H1 (cell line): ENCODE measurements around the gene PTPN9. TPM values are rescaled to one million over a fixed set of nuclear protein-coding genes. Genes with fewer than 3 reads are reported as not detected.

Source experiments
- CTCF ChIA-PET: fragments of 300-600 bp; sonication (Branson Sonifier 250); formaldehyde crosslinking; loops from one replicate; lab custom pipeline; 2021; ENCODE audit not compliant: partially characterized antibody; lab: Charles Lee
- POLR2A ChIA-PET: fragments of 300-600 bp; sonication (Branson Sonifier 250); formaldehyde crosslinking; loops from one replicate; lab custom pipeline; 2021; ENCODE audit warnings: inconsistent platforms; ENCODE audit not compliant: partially characterized antibody; lab: Charles Lee
- DNase-seq, 2 experiments: peaks; one replicate each; pipeline versions ENCODE4 v3.0.0 to v3.0.0-alpha.2; 2010 to 2022; ENCODE audit warnings: low spot score in 2 of 2, low read depth in 1 of 2, mixed read lengths in 1 of 2
- FAIRE-seq: peaks from 2 replicates; lab custom pipeline; 2011; peaks lifted over from hg19 to GRCh38; lab: Jason Lieb, UNC
- H2AFZ ChIP-seq: 2 replicates; pipeline ENCODE4 v1.8.1; 2012; ENCODE audit warnings: low read length, inconsistent platforms
- H2AK5ac ChIP-seq: 2 replicates; pipeline ENCODE4 v1.6.1; 2013; ENCODE audit warnings: low read depth, low read length
- H2BK120ac ChIP-seq: replicated peaks from 2 replicates; pipeline ENCODE3; 2013; ENCODE audit warnings: low read depth, low read length, inconsistent platforms
- H2BK12ac ChIP-seq: 2 replicates; pipeline ENCODE4 v1.6.1; 2013; ENCODE audit warnings: low read depth, low read length
- H2BK15ac ChIP-seq: 2 replicates; pipeline ENCODE4 v1.6.1; 2013; ENCODE audit warnings: low read length
- H2BK20ac ChIP-seq: 2 replicates; pipeline ENCODE4 v1.6.1; 2013; ENCODE audit warnings: low read length
- H2BK5ac ChIP-seq: 2 replicates; pipeline ENCODE4 v1.6.1; 2013; ENCODE audit warnings: low read depth, low read length
- H3K14ac ChIP-seq: 2 replicates; pipeline ENCODE4 v1.6.1; 2013; ENCODE audit warnings: inconsistent platforms; ENCODE audit not compliant: insufficient read length
- H3K18ac ChIP-seq: 2 replicates; pipeline ENCODE4 v1.6.1; 2013; ENCODE audit warnings: low read length; ENCODE audit errors: extremely low read depth
- H3K23ac ChIP-seq: 2 replicates; pipeline ENCODE4 v1.6.1; 2013; ENCODE audit warnings: inconsistent platforms; ENCODE audit not compliant: insufficient read length
- H3K23me2 ChIP-seq: 2 replicates; pipeline ENCODE4 v1.6.1; 2013; ENCODE audit warnings: low read depth, low read length
- H3K27ac ChIP-seq: 2 replicates; pipeline ENCODE4 v1.6.1; 2011; ENCODE audit warnings: low read depth, low read length, inconsistent platforms
- H3K27me3 ChIP-seq, 4 experiments: replicated peaks in 1 of 4; 1 replicate in 1 of 4; 2 replicates in 3 of 4; pipeline versions ENCODE4 v1.6.1 to v1.8.1; 2011 to 2013; ENCODE audit warnings: low read length in 3 of 4, mild to moderate bottlenecking in 3 of 4, inconsistent platforms in 2 of 4, mixed read lengths in 2 of 4, moderate library complexity in 1 of 4; ENCODE audit not compliant: control insufficient read depth in 3 of 4, insufficient read depth in 3 of 4; ENCODE audit errors: extremely low read depth in 1 of 4
- H3K36me3 ChIP-seq, 4 experiments: 2 replicates each; pipeline versions ENCODE4 v1.6.1 to v1.8.1; 2011 to 2013; ENCODE audit warnings: mild to moderate bottlenecking in 4 of 4, low read length in 3 of 4, moderate library complexity in 2 of 4, control low read depth in 1 of 4, inconsistent platforms in 1 of 4; ENCODE audit not compliant: insufficient read depth in 4 of 4, control insufficient read depth in 2 of 4
- H3K4ac ChIP-seq: replicated peaks from 2 replicates; pipeline ENCODE3; 2013; ENCODE audit warnings: low read length, low read depth, mixed read lengths, inconsistent platforms; ENCODE audit not compliant: insufficient read length
- H3K4me1 ChIP-seq, 4 experiments: replicated peaks in 1 of 4; 1 replicate in 1 of 4; 2 replicates in 3 of 4; pipeline versions ENCODE4 v1.6.1 to v1.8.1; 2011 to 2013; ENCODE audit warnings: low read length in 3 of 4, inconsistent platforms in 2 of 4, mixed read lengths in 1 of 4; ENCODE audit not compliant: insufficient read depth in 4 of 4, control insufficient read depth in 3 of 4
- H3K4me2 ChIP-seq, 2 experiments: 2 replicates each; pipeline versions ENCODE4 v1.6.1 to v1.8.1; 2011 to 2013; ENCODE audit warnings: low read depth in 2 of 2, low read length in 2 of 2, control low read depth in 1 of 2, inconsistent platforms in 1 of 2, mild to moderate bottlenecking in 1 of 2; ENCODE audit not compliant: insufficient read depth in 1 of 2
- H3K4me3 ChIP-seq, 4 experiments: fragments of 200-600, 300-600 bp in 1 of 4; sonication (generic), shearing (Covaris generic), sonication (Bioruptor Twin) in 1 of 4; 2 replicates each; pipeline versions ENCODE4 v1.5.1 to v1.8.1; 2011 to 2016; ENCODE audit warnings: low read length in 4 of 4, low read depth in 3 of 4, control low read depth in 2 of 4, inconsistent platforms in 2 of 4, mild to moderate bottlenecking in 2 of 4, mixed read lengths in 1 of 4, moderate library complexity in 1 of 4; ENCODE audit not compliant: insufficient read depth in 2 of 4; ENCODE audit errors: extremely low read depth in 1 of 4
- H3K56ac ChIP-seq: replicated peaks from 2 replicates; pipeline ENCODE3; 2013; ENCODE audit warnings: low read depth, mild to moderate bottlenecking, mixed read lengths, low read length, inconsistent platforms; ENCODE audit not compliant: insufficient read length
- H3K79me1 ChIP-seq: 2 replicates; pipeline ENCODE4 v1.6.1; 2013; ENCODE audit warnings: low read depth, low read length, control low read depth
- H3K79me2 ChIP-seq, 2 experiments: 2 replicates each; pipeline versions ENCODE4 v1.6.1 to v1.8.1; 2012 to 2013; ENCODE audit warnings: low read length in 2 of 2, mild to moderate bottlenecking in 2 of 2, inconsistent platforms in 1 of 2; ENCODE audit not compliant: insufficient read depth in 2 of 2, control insufficient read depth in 1 of 2
- H3K9ac ChIP-seq, 4 experiments: replicated peaks in 1 of 4; 1 replicate in 1 of 4; 2 replicates in 3 of 4; pipeline versions ENCODE4 v1.6.1 to v1.8.1; 2011 to 2013; ENCODE audit warnings: low read depth in 3 of 4, low read length in 3 of 4, control low read depth in 2 of 4, mild to moderate bottlenecking in 2 of 4, moderate library complexity in 2 of 4, inconsistent platforms in 1 of 4; ENCODE audit errors: extremely low read depth in 1 of 4
- H3K9me3 ChIP-seq, 2 experiments: 2 replicates each; pipeline versions ENCODE4 v1.6.1 to v1.8.1; 2012 to 2013; ENCODE audit warnings: mild to moderate bottlenecking in 2 of 2, moderate library complexity in 2 of 2, control low read depth in 1 of 2, inconsistent platforms in 1 of 2, low read depth in 1 of 2, low read length in 1 of 2, mixed read lengths in 1 of 2; ENCODE audit not compliant: insufficient read depth in 2 of 2
- H4K20me1 ChIP-seq, 2 experiments: replicated peaks in 1 of 2; 2 replicates each; pipeline versions ENCODE3 to v1.8.1; 2011 to 2013; ENCODE audit warnings: inconsistent platforms in 2 of 2, low read length in 2 of 2, mild to moderate bottlenecking in 1 of 2; ENCODE audit not compliant: insufficient read depth in 2 of 2, control insufficient read depth in 1 of 2
- H4K5ac ChIP-seq: 2 replicates; pipeline ENCODE4 v1.6.1; 2013; ENCODE audit warnings: low read length, low read depth, mixed read lengths, inconsistent platforms; ENCODE audit not compliant: insufficient read length
- H4K8ac ChIP-seq: 2 replicates; pipeline ENCODE4 v1.8.0; 2013; ENCODE audit warnings: mild to moderate bottlenecking, moderate library complexity, low read length, inconsistent platforms; ENCODE audit not compliant: insufficient read depth; ENCODE audit errors: extremely low read depth
- H4K91ac ChIP-seq: replicated peaks from 2 replicates; pipeline ENCODE3; 2013; ENCODE audit warnings: low read length, mixed read lengths, inconsistent platforms; ENCODE audit not compliant: insufficient read length
- CBX5 ChIP-seq: fragments of 300-800, 300-1000 bp; sonication (generic); IDR thresholded peaks from 2 replicates; pipeline ENCODE4 v1.7.1; 2016; ENCODE audit warnings: antibody characterized with exemption, low read length, low read depth
- SP2 ChIP-seq: IDR thresholded peaks from 2 replicates; pipeline ENCODE4 v1.6.1; 2012; ENCODE audit warnings: mild to moderate bottlenecking, low read length, inconsistent platforms
- WGBS, 2 experiments: shearing (Covaris generic) in 1 of 2; methylation state at CpG; one replicate each; pipeline versions ENCODE4 v1.1.6 to v1.1.7; 2013 to 2015; ENCODE audit warnings: low lambda C conversion rate in 2 of 2, mixed read lengths in 2 of 2, inconsistent platforms in 1 of 2, low coverage in 1 of 2, missing lambda C conversion rate in 1 of 2; ENCODE audit not compliant: insufficient replicate concordance in 2 of 2, insufficient coverage in 1 of 2, insufficient read length in 1 of 2; ENCODE audit errors: extremely low coverage in 1 of 2, missing lambda C conversion rate in 1 of 2; 5-methylcytosine and 5-hydroxymethylcytosine counted together
- polyA plus RNA-seq, 7 experiments: library from polyadenylated mRNA; depleted of rRNA in 3 of 7; stranded (reverse) in 5 of 7; unstranded in 2 of 7; fragments of >200 nt in 5 of 7; fragments of 200-250 nt in 2 of 7; gene quantifications; 1 replicate in 5 of 7; 2 replicates in 1 of 7; 4 replicates in 1 of 7; pipeline versions ENCODE4 v1.2.1 to v1.2.3, GENCODE V29; 2011 to 2013; ENCODE audit warnings: missing spikeins in 2 of 7, mixed read lengths in 2 of 7
- total RNA-seq: library from RNA; stranded (reverse); fragmentation: NEBNext Ultra II Directional; extraction: Animal tissue kit (Norgen Biotek cat#: 25700); gene quantifications from 2 replicates; pipeline ENCODE4 v1.2.1, GENCODE V29; 2021

PTPN9 gene
- total and polyA plus RNA-seq, 2 of the 8 experiments (the other 6 are each of a cell fraction or from before 2014, with no cell fraction given) = 46.6 to 57.4 TPM

DNA sequence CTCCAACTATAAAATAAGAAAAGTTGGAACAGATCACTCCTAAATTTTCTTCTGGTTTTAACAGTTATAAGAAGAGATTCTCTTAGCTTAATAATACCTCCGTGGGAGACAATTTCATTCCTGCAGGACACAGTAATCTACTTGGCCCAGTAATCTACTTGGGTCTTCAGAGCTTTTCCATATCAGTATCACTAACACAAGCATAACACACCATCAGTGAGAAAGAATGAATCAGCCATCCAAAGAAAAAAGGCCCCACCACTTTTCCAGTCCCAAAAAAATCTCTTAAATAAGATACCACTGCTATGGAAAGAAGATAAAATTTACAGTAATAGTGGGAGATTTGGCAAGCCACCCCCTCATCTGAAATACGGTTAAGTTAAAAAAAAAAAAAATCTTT is 147.8 kb downstream of the PTPN9 start:
- no peak overlapping the region for H3K18ac ChIP-seq
- H3K9ac ChIP-seq = no peak overlapping the region
- no peak overlapping the region for H2BK120ac ChIP-seq
- FAIRE-seq = no peak
- H2BK12ac ChIP-seq = no peak overlapping the region
- no peak for DNase-seq
- no peak overlapping the region for H3K27ac ChIP-seq
- no peaks in the 10 kb centered on the region for H3K4me1 ChIP-seq
- H3K56ac ChIP-seq = no peak overlapping the region
- H2AFZ ChIP-seq = no peak overlapping the region
- peaks cover 3 to 8% of the 10 kb centered on the region in 2 experiments for H4K20me1 ChIP-seq
- H3K23ac ChIP-seq = no peak overlapping the region
- H3K79me1 ChIP-seq = peaks cover 2% of the 10 kb centered on the region; the same call in 1 of the 2 replicates
- no peak overlapping the region for H4K8ac ChIP-seq
- H3K23me2 ChIP-seq = no peaks in the 10 kb centered on the region
- H3K4ac ChIP-seq = no peak overlapping the region
- CTCF ChIA-PET = interaction anchor here (0.6 to 0.7 kb wide), 2 partner anchors 156 to 203 kb away, joined by 3 to 4 read pairs; no protein-coding TSS in a partner anchor
- H3K9me3 ChIP-seq = no peaks in the 10 kb centered on the region
- H2BK20ac ChIP-seq = no peak overlapping the region
- WGBS, 2 experiments = 95% methylated on average over 2 of the region's 2 CpGs; no CpG with 5 or more reads in 1 of the 2 experiments
- no peak overlapping the region for H3K14ac ChIP-seq
- H2BK5ac ChIP-seq = no peak overlapping the region
- H3K4me2 ChIP-seq = no peak overlapping the region
- H3K79me2 ChIP-seq = peaks cover 0 to 73% of the 10 kb centered on the region in 2 experiments; a peak in 3 of 4 replicates
- H3K4me3 ChIP-seq = no peak overlapping the region
- no peak overlapping the region for H4K91ac ChIP-seq
- peaks cover 17 to 38% (median 22%) of the 10 kb centered on the region in 4 experiments for H3K36me3 ChIP-seq
- no peak overlapping the region for H2AK5ac ChIP-seq
- no peak overlapping the region for H2BK15ac ChIP-seq
- H4K5ac ChIP-seq = no peak overlapping the region
- POLR2A ChIA-PET = interaction anchor here (0.8 to 1.6 kb wide), 4 partner anchors 14 to 63 kb away, joined by 3 to 4 read pairs (median 3); partner anchors contain the start of gene MAN2C1
- no peak for TF ChIP-seq CBX5
- no peak for TF ChIP-seq SP2
- no peaks in the 10 kb centered on the region for H3K27me3 ChIP-seq
